Cardiac septum (tissue), 1 donor: ENCODE measurements around the gene PRM1. TPM values are rescaled to one million over a fixed set of nuclear protein-coding genes. Genes with fewer than 3 reads are reported as not detected.

Experiments used
- microRNA-seq: library from miRNA; unstranded; fragments of <30 nt; microRNA quantifications from one replicate; pipeline ENCODE4 v1.2.0, GENCODE V29; 2020
- total RNA-seq: library from RNA; stranded (reverse); fragmentation: NEBNext Ultra II Directional; extraction: Animal tissue kit (Norgen Biotek cat#: 25700); gene quantifications from one replicate; pipeline ENCODE4 v1.2.1, GENCODE V29; 2021
- donor health status: DM: no; HTN: no; CAD: no.

Gene PRM1
- total RNA-seq, 1 donor from 2014 or later = not detected

Small RNA genes lying within 50 kb of the gene (microRNA-seq; reads per million reads assigned to microRNA genes)
- not detected for gene MIR548H2

Other genes starting within 250 kb of the PRM1 start
- gene SOCS1, start 25.1 kb downstream of the PRM1 start, total RNA-seq = 1.7 TPM
- not detected for gene TNP2, start 12.0 kb downstream of the PRM1 start, total RNA-seq
- gene PRM3, start 7.7 kb downstream of the PRM1 start, total RNA-seq = not detected
- gene PRM2, start 4.8 kb downstream of the PRM1 start, total RNA-seq = not detected
- 0.43 TPM for gene RMI2, start 64.1 kb upstream of the PRM1 start, total RNA-seq